H1 (cell line): ENCODE measurements around the gene SNX21.

Experiments
- CTCF ChIP-seq, 3 experiments: IDR thresholded peaks; 1 replicate in 2 of 3; 2 replicates in 1 of 3; pipeline versions ENCODE4 v1.5.1 to v1.6.1; 2011; ENCODE audit warnings: low read length in 3 of 3, mild to moderate bottlenecking in 3 of 3, inconsistent platforms in 2 of 3, low read depth in 1 of 3, moderate library complexity in 1 of 3; ENCODE audit not compliant: insufficient read depth in 1 of 3; ENCODE audit errors: control extremely low read depth in 1 of 3
- GABPA ChIP-seq: IDR thresholded peaks from 2 replicates; pipeline ENCODE4 v1.6.1; 2011; ENCODE audit warnings: mild to moderate bottlenecking, low read length, moderate library complexity, borderline replicate concordance; ENCODE audit not compliant: insufficient read depth
- POLR2A ChIP-seq, 2 experiments: IDR thresholded peaks; 1 replicate in 1 of 2; 2 replicates in 1 of 2; pipeline ENCODE4 v1.6.1; 2011; ENCODE audit warnings: low read depth in 2 of 2, low read length in 2 of 2, mild to moderate bottlenecking in 2 of 2; ENCODE audit errors: control extremely low read depth in 1 of 2
- RFX5 ChIP-seq: IDR thresholded peaks from 2 replicates; pipeline ENCODE4 v1.6.1; 2011; ENCODE audit warnings: low read depth, low read length, improper control_type of control experiment, borderline replicate concordance
- SUZ12 ChIP-seq: fragments of 200-600 bp; sonication (generic); IDR thresholded peaks from 2 replicates; pipeline ENCODE4 v1.6.1; 2012; ENCODE audit warnings: mild to moderate bottlenecking, inconsistent platforms, low read length, moderate library complexity, mixed read lengths

- TF ChIP-seq SUZ12 (no peak), CTCF (IDR thresholded peaks at IDR 0.05; ENCODE audit: control extremely low read depth in 1 of 3, insufficient read depth in 1 of 3, low read depth in 1 of 3, low read length in 3 of 3) (peak; percentile 62 to 89 (median 87)), RFX5 (no peak), POLR2A (IDR thresholded peaks at IDR 0.05; ENCODE audit: control extremely low read depth in 1 of 2, low read depth in 2 of 2, low read length in 2 of 2) (peak in 1 of 2 experiments; percentile 65; a peak in 2 of 3 replicates), GABPA (no peak)
Observed at GRCh38 chr20:45890077-45890984, 56.7 kb downstream of the SNX21 start.
